Forelimb muscle (tissue), 1 donor: Measurements from ENCODE around the gene CNTNAP5. TPM values are rescaled to one million over a fixed set of nuclear protein-coding genes. Genes with fewer than 3 reads are reported as not detected.

Experiments
- DNase-seq: peaks from one replicate; pipeline ENCODE4 v3.0.0-alpha.2; 2013; ENCODE audit warnings: low read depth
- polyA plus RNA-seq: library from polyadenylated mRNA; unstranded; fragments of 120-200 nt; gene quantifications from one replicate; pipeline ENCODE4 v1.2.1, GENCODE V29; 2013; ENCODE audit not compliant: insufficient read length

The CNTNAP5 gene
- polyA plus RNA-seq, 1 donor: 0.03 TPM

- no peak for DNase-seq
These were observed 658.7 kb downstream of the CNTNAP5 start for GRCh38 chr2:124683536-124684428.

GRCh38 chr2:124689348-124689747 is 664.3 kb downstream of the CNTNAP5 start:
- DNase-seq: no peak

GRCh38 chr2:124692216-124692615 is 667.1 kb downstream of the CNTNAP5 start:
- DNase-seq: no peak

- no peak for DNase-seq
These were observed 667.6 kb downstream of the CNTNAP5 start for GRCh38 chr2:124692707-124693106.

- DNase-seq: no peak
These were observed 668.1 kb downstream of the CNTNAP5 start for GRCh38 chr2:124693156-124693555.

GRCh38 chr2:124698979-124699565 is 674.0 kb downstream of the CNTNAP5 start:
- no peak for DNase-seq

GRCh38 chr2:124702777-124703176 is 677.7 kb downstream of the CNTNAP5 start:
- DNase-seq: no peak

GRCh38 chr2:124704071-124704925 is 679.2 kb downstream of the CNTNAP5 start:
- no peak for DNase-seq

- no peak for DNase-seq
These were observed 683.6 kb downstream of the CNTNAP5 start for GRCh38 chr2:124708661-124709060.

- DNase-seq: no peak
These were observed 688.9 kb downstream of the CNTNAP5 start for GRCh38 chr2:124713969-124714368.

GRCh38 chr2:124725187-124725586 is 700.1 kb downstream of the CNTNAP5 start:
- no peak for DNase-seq

- DNase-seq: no peak
These were observed 715.5 kb downstream of the CNTNAP5 start for GRCh38 chr2:124740636-124741035.

GRCh38 chr2:124753842-124754241 is 728.8 kb downstream of the CNTNAP5 start:
- no peak for DNase-seq

- no peak for DNase-seq
These were observed 730.3 kb downstream of the CNTNAP5 start for GRCh38 chr2:124755386-124755785.

- no peak for DNase-seq
These were observed 731.0 kb downstream of the CNTNAP5 start for GRCh38 chr2:124756048-124756447.

- DNase-seq: no peak
These were observed 737.3 kb downstream of the CNTNAP5 start for GRCh38 chr2:124762388-124762787.

GRCh38 chr2:124763611-124764010 is 738.5 kb downstream of the CNTNAP5 start:
- no peak for DNase-seq

- DNase-seq: no peak
These were observed 749.7 kb downstream of the CNTNAP5 start for GRCh38 chr2:124774781-124775180.

GRCh38 chr2:124776332-124776731 is 751.2 kb downstream of the CNTNAP5 start:
- no peak for DNase-seq

- no peak for DNase-seq
These were observed 753.0 kb downstream of the CNTNAP5 start for GRCh38 chr2:124778076-124778475.

GRCh38 chr2:124796647-124797046 is 771.6 kb downstream of the CNTNAP5 start:
- no peak for DNase-seq

- DNase-seq: no peak
These were observed 772.0 kb downstream of the CNTNAP5 start for GRCh38 chr2:124797049-124797448.
